Measurements from ENCODE around the gene ADAMTS3.

- no peak for TF ChIP-seq CTCF (conservative IDR thresholded peaks at IDR 0.05; ENCODE audit: low read depth in 2 of 2)
- no peak for TF ChIP-seq POLR2AphosphoS5 (IDR thresholded peaks at IDR 0.05; ENCODE audit: low read depth)
- TF ChIP-seq EZH2 (IDR thresholded peaks at IDR 0.05; ENCODE audit: low read depth, unreplicated experiment): no peak
- TF ChIP-seq REST (IDR thresholded peaks at IDR 0.05; ENCODE audit: unreplicated experiment): no peak
- TF ChIP-seq EZH2phosphoT487 (IDR thresholded peaks at IDR 0.05; ENCODE audit: unreplicated experiment): no peak
- no peak for TF ChIP-seq JUNB (IDR thresholded peaks at IDR 0.05; ENCODE audit: unreplicated experiment)
- no peak for TF ChIP-seq ZNF331 (CRISPR knock-in tag; IDR thresholded peaks at IDR 0.05; ENCODE audit: low read depth)
- no peak for TF ChIP-seq NANOG (IDR thresholded peaks at IDR 0.05; ENCODE audit: borderline replicate concordance)
- no peak for TF ChIP-seq CREB1 (CRISPR knock-in tag; IDR thresholded peaks at IDR 0.05; ENCODE audit: low read depth)
Observed at GRCh38 chr4:72429397-72429889, 139.6 kb downstream of the ADAMTS3 start.
